AG09319 (cell line): ENCODE results near the gene ZNF488.

Experiments
- DNase-seq: peaks from one replicate; pipeline ENCODE4 v3.0.0-alpha.2; 2010; ENCODE audit warnings: low read depth; ENCODE audit errors: extremely low read depth
- TF ChIP-seq, protein P1 (sequence below): IDR thresholded peaks from 2 replicates; pipeline ENCODE4 v1.5.1; 2011; ENCODE audit warnings: low read depth, mild to moderate bottlenecking, inconsistent platforms, low read length, moderate library complexity

ZNF488 gene

DNA sequence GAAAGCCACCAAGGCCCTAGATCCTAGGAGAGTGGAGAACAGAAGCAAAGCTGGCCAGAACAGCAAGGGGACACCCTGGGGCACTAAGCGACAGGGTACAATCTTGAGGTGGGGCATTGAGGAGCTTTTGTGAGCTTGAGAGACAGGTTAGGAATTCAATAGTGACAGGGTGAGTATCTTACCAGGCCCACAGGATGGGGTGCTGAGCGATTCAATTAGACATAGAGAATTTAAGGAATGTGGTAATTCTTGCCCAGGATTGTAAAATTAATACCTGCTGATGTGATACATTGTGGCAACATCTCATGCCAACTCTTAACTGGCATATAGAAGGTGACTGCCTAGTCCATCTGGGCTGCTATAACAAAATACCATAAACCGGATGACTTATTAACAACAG is 21.9 kb downstream of the ZNF488 start:
- TF ChIP-seq, protein P1, sequence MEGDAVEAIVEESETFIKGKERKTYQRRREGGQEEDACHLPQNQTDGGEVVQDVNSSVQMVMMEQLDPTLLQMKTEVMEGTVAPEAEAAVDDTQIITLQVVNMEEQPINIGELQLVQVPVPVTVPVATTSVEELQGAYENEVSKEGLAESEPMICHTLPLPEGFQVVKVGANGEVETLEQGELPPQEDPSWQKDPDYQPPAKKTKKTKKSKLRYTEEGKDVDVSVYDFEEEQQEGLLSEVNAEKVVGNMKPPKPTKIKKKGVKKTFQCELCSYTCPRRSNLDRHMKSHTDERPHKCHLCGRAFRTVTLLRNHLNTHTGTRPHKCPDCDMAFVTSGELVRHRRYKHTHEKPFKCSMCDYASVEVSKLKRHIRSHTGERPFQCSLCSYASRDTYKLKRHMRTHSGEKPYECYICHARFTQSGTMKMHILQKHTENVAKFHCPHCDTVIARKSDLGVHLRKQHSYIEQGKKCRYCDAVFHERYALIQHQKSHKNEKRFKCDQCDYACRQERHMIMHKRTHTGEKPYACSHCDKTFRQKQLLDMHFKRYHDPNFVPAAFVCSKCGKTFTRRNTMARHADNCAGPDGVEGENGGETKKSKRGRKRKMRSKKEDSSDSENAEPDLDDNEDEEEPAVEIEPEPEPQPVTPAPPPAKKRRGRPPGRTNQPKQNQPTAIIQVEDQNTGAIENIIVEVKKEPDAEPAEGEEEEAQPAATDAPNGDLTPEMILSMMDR = no peak
- DNase-seq = no peak

DNA sequence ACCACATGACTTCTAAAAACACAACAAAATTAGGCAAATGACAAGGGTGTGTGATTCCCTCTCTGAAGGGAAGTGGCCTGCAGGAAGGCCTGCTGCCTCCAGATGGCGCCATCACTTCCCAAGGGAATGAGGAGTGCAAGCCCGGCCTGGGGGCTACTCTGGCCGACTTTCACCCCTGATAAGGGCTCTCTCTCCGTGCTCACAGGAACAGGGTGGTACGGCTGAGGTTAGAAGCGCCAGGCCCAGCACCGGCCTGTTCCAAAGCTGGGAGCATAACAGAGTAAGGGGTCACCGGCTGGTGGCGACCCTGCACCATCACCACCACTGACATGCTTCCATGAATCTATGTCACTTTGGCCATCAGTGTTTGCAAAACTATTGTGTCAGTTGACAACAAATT is 22.8 kb downstream of the ZNF488 start:
- no peak for DNase-seq

DNA sequence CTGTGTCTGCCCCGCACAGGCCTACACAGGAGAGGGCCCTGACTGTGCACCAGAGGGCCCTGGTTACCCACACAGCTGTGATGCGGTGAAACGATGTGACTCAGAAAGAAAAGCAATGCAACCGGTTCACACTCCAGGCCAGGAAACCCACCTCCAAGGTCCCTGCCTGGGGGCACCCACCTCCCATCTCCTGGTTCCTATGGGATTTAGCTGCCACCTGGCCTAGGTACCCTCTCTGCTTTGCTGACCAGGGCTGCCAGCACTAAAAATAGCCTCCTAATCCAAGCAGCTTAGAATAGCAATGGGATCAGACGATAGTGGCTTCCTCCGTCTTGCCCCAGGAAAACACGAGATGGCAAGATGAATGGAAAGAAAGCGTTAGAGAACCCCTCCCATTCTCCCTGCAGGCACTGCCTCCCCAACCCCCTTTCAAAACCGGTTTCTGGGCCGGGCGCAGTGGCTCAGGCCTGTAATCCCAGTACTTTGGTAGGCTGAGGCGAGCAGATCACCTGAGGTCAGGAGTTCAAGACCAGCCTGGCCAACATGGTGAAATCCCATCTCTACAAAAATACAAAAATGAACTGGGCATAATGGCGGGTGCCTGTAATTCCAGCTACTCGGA is 23.6 kb downstream of the ZNF488 start:
- no peak for DNase-seq
- TF ChIP-seq, protein P1 = no peak

More for the DNA sequence above, 22.8 kb downstream of the ZNF488 start:
- TF ChIP-seq, protein P1 = peak; percentile 73

DNA sequence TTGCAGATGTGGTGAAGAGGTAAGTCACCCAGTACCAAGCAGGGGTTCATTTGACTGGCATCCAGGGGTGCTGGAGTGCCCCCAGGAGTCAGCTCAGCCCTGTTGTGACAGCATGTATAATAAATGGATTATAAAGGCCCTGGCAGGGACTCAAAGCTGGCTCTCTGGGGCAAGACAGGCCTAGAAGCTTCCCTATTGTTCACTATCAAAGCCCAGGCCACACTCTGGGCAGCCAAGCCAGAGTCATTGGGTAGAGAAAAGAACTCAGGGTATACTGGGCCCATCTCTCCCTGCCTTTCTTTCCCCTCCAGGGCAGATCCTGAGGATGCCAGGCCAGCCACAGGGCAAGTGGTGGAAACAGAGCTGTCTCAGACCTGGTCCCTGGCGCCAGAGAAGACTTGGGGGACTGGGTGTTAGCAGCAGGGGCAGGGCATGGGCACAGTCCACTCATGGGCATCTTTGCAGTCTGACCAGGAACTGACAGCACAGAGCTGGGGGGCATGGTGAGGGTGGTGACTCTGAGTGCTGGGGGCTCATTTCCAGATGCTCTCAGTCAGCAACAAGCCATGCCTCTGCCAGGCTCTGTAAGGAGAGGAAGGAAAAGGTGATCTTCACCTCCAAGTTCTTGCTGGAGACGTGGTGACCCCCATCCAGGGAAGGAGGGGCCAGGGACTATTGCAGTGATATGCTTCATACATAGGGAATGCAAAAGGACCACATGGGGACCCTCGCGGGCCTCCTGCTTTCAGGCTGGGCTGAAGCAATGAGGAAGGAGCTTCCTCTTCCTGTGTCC is 24.3 kb downstream of the ZNF488 start:
- DNase-seq = no peak

DNA sequence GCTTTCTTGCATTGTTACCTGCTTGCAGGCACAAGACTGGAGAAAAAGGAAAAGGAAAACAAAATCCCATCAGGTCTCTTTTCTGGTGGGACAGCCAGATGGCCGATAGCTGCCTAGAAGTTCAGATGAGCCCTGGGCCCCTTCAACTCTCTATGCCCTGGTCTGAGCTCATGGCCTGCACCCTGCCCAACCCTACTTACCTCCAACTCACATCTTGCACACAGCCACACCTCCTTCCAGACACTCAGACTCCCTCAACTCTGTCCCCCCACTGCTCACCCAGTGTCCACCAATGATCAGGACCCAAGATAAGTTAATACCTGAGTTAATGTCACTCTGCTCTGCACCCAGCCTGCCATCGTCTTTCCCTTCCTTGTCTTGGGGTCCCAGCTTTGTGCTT is 25.0 kb downstream of the ZNF488 start:
- TF ChIP-seq, protein P1 = no peak
- DNase-seq = no peak

More for the DNA sequence above, 24.3 kb downstream of the ZNF488 start:
- TF ChIP-seq, protein P1 = no peak

DNA sequence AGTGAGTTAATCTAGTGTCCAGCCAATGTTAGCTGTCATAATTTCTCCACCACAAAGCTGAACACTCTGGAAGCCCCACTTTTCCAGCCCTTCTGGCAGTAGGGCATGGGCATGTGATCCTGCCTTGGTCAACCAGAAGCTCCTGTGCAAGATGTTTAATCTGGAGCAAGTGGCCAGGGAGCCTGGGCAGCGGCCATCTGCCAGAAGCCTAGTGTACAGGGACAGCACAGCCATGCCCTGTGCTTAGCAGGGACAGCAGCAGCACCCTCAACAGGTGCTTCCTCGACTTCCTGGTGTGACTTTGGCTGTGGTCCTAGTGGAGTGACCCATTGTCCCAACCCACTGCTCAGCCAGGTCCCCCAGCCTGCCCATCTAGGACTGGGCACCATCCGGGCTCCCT is 25.6 kb downstream of the ZNF488 start:
- TF ChIP-seq, protein P1 = no peak
- no peak for DNase-seq

DNA sequence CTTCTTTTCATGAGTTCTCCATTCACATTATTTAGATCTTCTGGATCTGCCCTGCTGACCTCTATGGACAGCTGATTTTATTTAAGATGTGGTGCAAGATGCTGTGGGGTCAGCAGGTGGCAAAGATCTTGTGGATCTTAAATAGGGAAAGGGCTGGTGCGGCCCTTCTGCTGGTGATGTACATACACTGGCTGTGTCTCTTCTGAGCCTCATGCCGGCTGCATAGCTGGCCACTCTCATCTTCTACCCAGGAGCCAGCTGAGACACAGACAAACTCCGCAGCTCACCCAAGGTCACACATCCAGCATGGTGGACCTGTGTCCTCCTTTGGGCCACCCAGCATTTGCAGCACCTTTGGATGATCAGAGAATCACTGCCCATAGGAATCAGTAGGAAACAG is 26.2 kb downstream of the ZNF488 start:
- TF ChIP-seq, protein P1 = no peak

More for the DNA sequence above, 26.2 kb downstream of the ZNF488 start:
- DNase-seq = no peak
